Thoracic aorta (tissue), 2 donors: Measurements from ENCODE around the gene UBXN11. TPM values are rescaled to one million over a fixed set of nuclear protein-coding genes. Genes with fewer than 3 reads are reported as not detected.

ENCODE experiments used
- ATAC-seq: fragments of 150-250 bp; one replicate; pipeline ENCODE4 v1.8.0; 2017; ENCODE audit warnings: low read depth; ENCODE audit not compliant: insufficient number of reproducible peaks, low FRiP score
- DNase-seq: peaks from one replicate; pipeline ENCODE4 v3.0.0-alpha.2; 2020; ENCODE audit warnings: low spot score
- H3K27ac ChIP-seq, 2 donors: fragments of 200-600 bp; sonication (generic); 1 replicate in 1 of 2; 2 replicates in 1 of 2; pipeline ENCODE4 v1.5.1; 2016; ENCODE audit warnings: mild to moderate bottlenecking in 2 of 2, moderate library complexity in 2 of 2
- H3K27me3 ChIP-seq: fragments of 200-600 bp; sonication (generic); replicated peaks from 2 replicates; pipeline ENCODE4 v1.6.0; 2016; ENCODE audit warnings: mild to moderate bottlenecking; ENCODE audit not compliant: insufficient read depth
- H3K36me3 ChIP-seq: fragments of 200-600 bp; sonication (generic); one replicate; pipeline ENCODE4 v1.5.1; 2016
- H3K4me1 ChIP-seq, 2 donors: fragments of 200-600 bp; sonication (generic); 1 replicate in 1 of 2; 2 replicates in 1 of 2; pipeline versions ENCODE4 v1.5.1 to v1.6.0; 2016; ENCODE audit warnings: low read depth in 2 of 2, mild to moderate bottlenecking in 1 of 2; ENCODE audit not compliant: control insufficient read depth in 1 of 2
- H3K4me3 ChIP-seq: fragments of 200-600 bp; sonication (generic); 2 replicates; pipeline ENCODE4 v1.5.1; 2016; ENCODE audit warnings: mild to moderate bottlenecking
- H3K9me3 ChIP-seq: fragments of 200-600 bp; sonication (generic); 2 replicates; pipeline ENCODE4 v1.5.1; 2016
- total RNA-seq, 2 donors: library from RNA; depleted of rRNA; stranded (reverse); fragments of >200 nt; gene quantifications; one replicate each; pipeline versions ENCODE4 v1.1.0 to v1.2.3, GENCODE V29; 2016
- TF ChIP-seq, protein P1 (sequence below): fragments of 200-600 bp; sonication (generic); IDR thresholded peaks from one replicate; pipeline ENCODE4 v1.5.1; 2019; ENCODE audit warnings: antibody characterized with exemption

The UBXN11 gene
- total RNA-seq, 2 donors from 2014 or later = 9.6 to 23.2 TPM

DNA sequence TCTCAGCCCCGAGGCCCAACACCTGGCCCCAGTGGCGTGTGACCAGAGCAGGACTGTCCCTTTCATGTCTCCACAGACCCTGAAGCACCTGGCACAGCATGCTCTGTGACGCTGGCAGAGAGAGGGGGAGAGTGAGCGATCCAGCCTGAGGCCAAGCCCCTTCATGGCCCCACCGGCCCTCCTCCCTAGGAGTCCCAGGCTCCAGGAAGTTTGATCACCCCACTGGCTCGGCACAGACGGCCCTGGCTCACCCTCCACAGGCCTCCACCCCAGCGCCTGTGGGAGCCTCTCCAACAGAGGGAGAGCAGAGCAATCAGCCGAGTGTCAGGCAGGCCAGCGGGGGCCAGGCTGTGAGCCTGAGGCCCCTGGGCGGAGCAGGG, 15.6 kb downstream of the UBXN11 start:
- no peak for ATAC-seq
- Histone ChIP-seq H3K9me3 (no peaks in the 10 kb centered on the region), H3K27ac (peak overlapping the region in 1 of 2 donors; percentile 60)

DNA sequence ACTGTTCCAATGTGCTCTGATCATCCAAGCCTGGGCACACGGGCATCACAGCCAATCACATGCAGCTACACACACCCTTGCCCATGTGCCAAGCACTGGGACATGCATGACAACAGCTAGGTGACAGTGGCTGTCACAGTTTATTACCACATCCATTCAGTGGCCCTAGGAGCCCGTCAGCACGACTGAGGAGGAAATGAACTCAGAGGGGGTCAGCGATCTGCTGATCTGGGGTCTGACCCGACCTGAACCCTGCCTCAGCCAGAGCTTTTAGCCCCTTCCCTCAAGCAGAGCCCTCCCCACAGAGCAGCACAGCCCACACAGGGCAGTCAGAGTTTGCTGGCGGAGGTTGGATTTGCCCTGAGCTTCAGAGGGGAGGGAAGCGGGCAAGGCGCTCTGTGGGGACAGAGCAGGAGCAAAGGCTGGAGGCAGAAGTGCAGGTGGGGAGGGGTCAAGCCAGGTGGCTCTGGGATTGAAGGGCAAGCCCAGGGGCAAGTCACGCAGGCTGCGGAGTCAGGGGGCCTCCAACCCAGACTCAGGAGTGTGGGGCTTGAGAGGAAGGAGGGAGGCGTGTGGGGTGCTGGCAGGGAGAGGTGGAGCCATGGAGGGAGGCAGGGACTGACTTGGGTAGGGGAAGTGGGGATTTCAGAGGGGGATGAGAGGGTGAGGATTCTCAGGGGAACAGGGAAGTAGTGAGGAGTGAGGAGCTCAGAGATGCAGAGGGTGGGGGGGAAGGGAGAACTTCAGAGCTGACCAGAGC, 16.1 kb downstream of the UBXN11 start:
- TF ChIP-seq, protein P1, sequence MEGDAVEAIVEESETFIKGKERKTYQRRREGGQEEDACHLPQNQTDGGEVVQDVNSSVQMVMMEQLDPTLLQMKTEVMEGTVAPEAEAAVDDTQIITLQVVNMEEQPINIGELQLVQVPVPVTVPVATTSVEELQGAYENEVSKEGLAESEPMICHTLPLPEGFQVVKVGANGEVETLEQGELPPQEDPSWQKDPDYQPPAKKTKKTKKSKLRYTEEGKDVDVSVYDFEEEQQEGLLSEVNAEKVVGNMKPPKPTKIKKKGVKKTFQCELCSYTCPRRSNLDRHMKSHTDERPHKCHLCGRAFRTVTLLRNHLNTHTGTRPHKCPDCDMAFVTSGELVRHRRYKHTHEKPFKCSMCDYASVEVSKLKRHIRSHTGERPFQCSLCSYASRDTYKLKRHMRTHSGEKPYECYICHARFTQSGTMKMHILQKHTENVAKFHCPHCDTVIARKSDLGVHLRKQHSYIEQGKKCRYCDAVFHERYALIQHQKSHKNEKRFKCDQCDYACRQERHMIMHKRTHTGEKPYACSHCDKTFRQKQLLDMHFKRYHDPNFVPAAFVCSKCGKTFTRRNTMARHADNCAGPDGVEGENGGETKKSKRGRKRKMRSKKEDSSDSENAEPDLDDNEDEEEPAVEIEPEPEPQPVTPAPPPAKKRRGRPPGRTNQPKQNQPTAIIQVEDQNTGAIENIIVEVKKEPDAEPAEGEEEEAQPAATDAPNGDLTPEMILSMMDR = no peak
- Histone ChIP-seq H3K27ac (peak overlapping the region in 1 of 2 donors; percentile 60), H3K36me3 (no peaks in the 10 kb centered on the region), H3K27me3 (no peaks in the 10 kb centered on the region), H3K4me3 (no peak overlapping the region), H3K4me1 (peaks cover 8 to 10% of the 10 kb centered on the region in 2 donors), H3K9me3 (no peaks in the 10 kb centered on the region)
- ATAC-seq = no peak
- no peak for DNase-seq

More for the DNA sequence above, 15.6 kb downstream of the UBXN11 start:
- Histone ChIP-seq H3K36me3 (no peaks in the 10 kb centered on the region), H3K27me3 (no peaks in the 10 kb centered on the region), H3K4me1 (peaks cover 5 to 10% of the 10 kb centered on the region in 2 donors), H3K4me3 (no peak overlapping the region)
- DNase-seq = no peak
- TF ChIP-seq, protein P1 = no peak

DNA sequence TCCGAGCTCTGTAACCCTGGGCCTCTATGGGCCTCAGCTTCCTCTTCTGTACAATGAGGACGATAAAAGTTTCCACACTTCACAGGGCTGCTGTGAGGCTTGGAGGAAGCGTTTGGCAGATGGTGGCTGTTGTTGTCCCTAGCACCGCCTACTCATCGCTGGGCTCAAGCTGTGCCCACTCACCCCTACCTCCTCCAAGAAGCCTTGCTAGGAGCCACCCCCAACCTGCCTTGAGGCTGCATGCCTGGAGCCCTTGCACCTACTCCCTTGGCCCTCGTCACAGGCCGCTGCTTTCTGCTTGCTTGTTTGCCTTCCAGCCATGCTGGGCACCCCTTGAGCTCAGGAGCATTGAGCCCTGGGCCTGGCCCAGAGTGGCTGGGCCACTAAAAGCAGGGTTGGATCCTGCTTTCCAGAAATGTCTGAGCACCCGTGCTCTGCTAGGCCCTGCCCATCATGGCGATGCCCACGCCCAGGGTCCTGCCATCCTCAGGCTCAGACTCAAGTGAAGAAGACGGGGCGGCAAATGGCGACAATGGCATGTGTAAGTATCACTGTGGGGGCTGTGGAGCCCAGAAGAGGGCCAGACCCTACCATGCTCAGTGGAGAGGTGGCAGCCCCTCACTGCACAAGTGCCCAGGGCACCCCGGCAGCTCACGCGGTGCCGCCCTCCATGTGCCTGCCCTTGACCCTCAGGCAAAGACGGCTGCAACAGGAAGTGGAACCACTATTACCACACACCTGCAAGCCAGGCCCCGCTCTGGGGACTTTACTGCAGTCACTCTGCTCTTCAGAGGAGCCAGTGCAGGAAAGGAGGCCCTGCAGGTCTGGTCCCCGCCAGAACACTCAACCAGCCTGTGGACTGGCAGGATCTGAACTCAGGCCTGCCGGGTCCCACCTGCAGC, 17.0 kb downstream of the UBXN11 start:
- DNase-seq (no peak), ATAC-seq (no peak)
- peak overlapping the region in 1 of 2 donors; percentile 40 for H3K27ac ChIP-seq
- H3K36me3 ChIP-seq = no peaks in the 10 kb centered on the region
- TF ChIP-seq, protein P1 = no peak
- H3K4me1 ChIP-seq = peaks cover 17 to 18% of the 10 kb centered on the region in 2 donors
- no peak overlapping the region for H3K4me3 ChIP-seq
- no peaks in the 10 kb centered on the region for H3K27me3 ChIP-seq
- H3K9me3 ChIP-seq = no peaks in the 10 kb centered on the region

DNA sequence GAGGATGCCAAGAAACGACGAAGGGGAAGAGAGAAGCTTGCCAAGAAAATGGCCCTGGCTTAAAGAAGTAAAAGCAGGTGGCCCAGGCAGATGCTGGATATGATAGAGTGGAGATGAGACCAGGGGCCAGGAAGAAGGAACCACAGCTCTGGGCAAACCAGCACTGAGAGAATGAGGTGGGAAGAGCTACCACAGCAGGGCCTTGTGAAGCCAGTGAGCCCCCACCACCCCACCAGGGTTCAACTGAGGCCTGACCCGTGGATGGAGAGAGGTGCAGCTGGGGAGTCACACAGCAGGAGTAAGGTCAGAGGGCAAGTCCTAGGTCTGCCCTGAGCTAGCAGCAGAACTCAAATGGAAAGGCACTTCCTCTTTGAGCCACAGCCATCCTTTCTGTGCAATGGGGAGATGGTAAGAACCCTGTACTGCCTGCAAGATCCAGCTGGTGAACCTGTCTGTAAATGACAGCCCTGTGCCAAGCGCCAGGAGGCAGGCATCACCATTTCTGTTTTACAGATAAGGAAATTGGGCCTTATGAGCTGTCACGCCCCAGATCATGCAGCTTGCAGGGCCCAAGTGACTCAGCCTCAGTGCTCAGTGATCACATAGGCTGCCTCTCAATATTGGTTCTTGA, 18.0 kb downstream of the UBXN11 start:
- no peaks in the 10 kb centered on the region for H3K27me3 ChIP-seq
- H3K4me1 ChIP-seq = peaks cover 23 to 25% of the 10 kb centered on the region in 2 donors
- no peak for ATAC-seq
- H3K4me3 ChIP-seq = no peak overlapping the region
- H3K36me3 ChIP-seq = no peaks in the 10 kb centered on the region
- TF ChIP-seq, protein P1 = no peak
- no peak overlapping the region for H3K27ac ChIP-seq
- H3K9me3 ChIP-seq = no peaks in the 10 kb centered on the region
- DNase-seq = no peak

DNA sequence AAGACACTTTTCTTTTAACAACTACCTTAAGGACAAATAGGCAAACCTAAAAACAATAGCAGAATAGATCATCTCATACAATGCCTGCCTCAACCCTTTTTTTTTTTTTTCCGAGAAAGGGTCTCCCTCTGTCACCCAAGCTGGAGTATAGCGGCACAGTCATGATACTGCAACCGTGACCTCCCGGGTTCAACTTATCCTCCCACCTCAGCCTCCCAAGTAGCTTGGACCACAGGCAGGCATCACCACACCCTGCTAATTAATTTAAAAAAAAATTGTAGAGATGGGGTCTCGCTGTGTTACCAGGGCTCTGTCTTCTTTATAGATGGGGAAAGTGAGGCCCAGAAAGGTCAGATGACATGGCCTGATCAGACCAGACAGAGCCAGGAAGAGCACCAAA, 18.6 kb downstream of the UBXN11 start:
- no peaks in the 10 kb centered on the region for H3K27me3 ChIP-seq
- TF ChIP-seq, protein P1 = no peak
- H3K27ac ChIP-seq = no peak overlapping the region
- no peaks in the 10 kb centered on the region for H3K9me3 ChIP-seq
- no peak overlapping the region for H3K4me3 ChIP-seq
- DNase-seq (no peak), ATAC-seq (no peak)
- peaks cover 23 to 25% of the 10 kb centered on the region in 2 donors for H3K4me1 ChIP-seq
- no peaks in the 10 kb centered on the region for H3K36me3 ChIP-seq
